ENCODE data around the gene LCE3C.

- TF ChIP-seq CTCF (IDR thresholded peaks at IDR 0.05), result no peak
- TF ChIP-seq EP300 (IDR thresholded peaks at IDR 0.05), result no peak
- no peak for TF ChIP-seq POLR2AphosphoS5 (IDR thresholded peaks at IDR 0.05)
- no peak for TF ChIP-seq POLR2A (IDR thresholded peaks at IDR 0.05)
Measured at GRCh38 chr1:152585586-152585985, 14.4 kb upstream of the LCE3C start.
